B cell (primary cell): ENCODE results near the gene METRNL.

Experiments used
- CTCF ChIP-seq: fragments of 200-600 bp; IDR thresholded peaks from one replicate; pipeline ENCODE4 v1.8.0; 2022; ENCODE audit warnings: antibody characterized with exemption, mild to moderate bottlenecking
- EZH2 ChIP-seq: IDR thresholded peaks from 2 replicates; pipeline ENCODE4 v1.6.1; 2012; ENCODE audit warnings: borderline replicate concordance, low read depth, mild to moderate bottlenecking, moderate library complexity, low read length; ENCODE audit not compliant: insufficient read depth, poor library complexity, severe bottlenecking

GRCh38 chr17:83047182-83047478 is 32.3 kb upstream of the METRNL start:
- TF ChIP-seq CTCF: no peak
- TF ChIP-seq EZH2: no peak
